Measurements from ENCODE around the gene SERPINE2.

SERPINE2 gene

GRCh38 chr2:223971731-223972130, 67.4 kb downstream of the SERPINE2 start:
- DNase-seq, result no peak

- peak; percentile 54 for DNase-seq
Measured at GRCh38 chr2:223970343-223971128, 68.5 kb downstream of the SERPINE2 start.

GRCh38 chr2:223969856-223970255, 69.2 kb downstream of the SERPINE2 start:
- DNase-seq, result peak; percentile 6

GRCh38 chr2:223969315-223969714, 69.8 kb downstream of the SERPINE2 start:
- DNase-seq, result no peak

- no peak for DNase-seq
Measured at GRCh38 chr2:223967981-223968380, 71.1 kb downstream of the SERPINE2 start.

- peak; percentile 40 for DNase-seq
Measured at GRCh38 chr2:223959688-223960087, 79.4 kb downstream of the SERPINE2 start.

- DNase-seq, result peak; percentile 97
Measured at GRCh38 chr2:223957092-223957851, 81.8 kb downstream of the SERPINE2 start, which contains the start of gene MRPL44. MRPL44 (plus strand) TSS chr2:223957463; CDS start chr2:223957473, 10 bp downstream.

GRCh38 chr2:223956300-223956699, 82.8 kb downstream of the SERPINE2 start:
- DNase-seq, result no peak

- peak; percentile 52 for DNase-seq
Measured at GRCh38 chr2:223954401-223954800, 84.7 kb downstream of the SERPINE2 start.

- no peak for DNase-seq
Measured at GRCh38 chr2:223952280-223952968, 86.7 kb downstream of the SERPINE2 start.

GRCh38 chr2:223950448-223951347, 88.4 kb downstream of the SERPINE2 start:
- no peak for DNase-seq

- peak; percentile 7 for DNase-seq
Measured at GRCh38 chr2:223949241-223949840, 89.7 kb downstream of the SERPINE2 start.

GRCh38 chr2:223947711-223948205, 91.3 kb downstream of the SERPINE2 start:
- DNase-seq, result no peak

GRCh38 chr2:223945755-223946154, 93.3 kb downstream of the SERPINE2 start:
- DNase-seq, result no peak

GRCh38 chr2:223944703-223945531, 94.2 kb downstream of the SERPINE2 start, which contains the start of gene WDFY1:
WDFY1 (minus strand) TSS chr2:223945335; CDS start chr2:223945284, 51 bp downstream.
- DNase-seq, result peak; percentile 79

- no peak for DNase-seq
Measured at GRCh38 chr2:223944166-223944702, 94.9 kb downstream of the SERPINE2 start.

- peak; percentile 21 for DNase-seq
Measured at GRCh38 chr2:223943561-223944008, 95.5 kb downstream of the SERPINE2 start.

- DNase-seq, result no peak
Measured at GRCh38 chr2:223943135-223943534, 96.0 kb downstream of the SERPINE2 start.

GRCh38 chr2:223941579-223942277, 97.4 kb downstream of the SERPINE2 start:
- no peak for DNase-seq

Measured in MV-4-11 (cell line).